ENCODE measurements around the gene DNAJB12.

The DNAJB12 gene

DNA sequence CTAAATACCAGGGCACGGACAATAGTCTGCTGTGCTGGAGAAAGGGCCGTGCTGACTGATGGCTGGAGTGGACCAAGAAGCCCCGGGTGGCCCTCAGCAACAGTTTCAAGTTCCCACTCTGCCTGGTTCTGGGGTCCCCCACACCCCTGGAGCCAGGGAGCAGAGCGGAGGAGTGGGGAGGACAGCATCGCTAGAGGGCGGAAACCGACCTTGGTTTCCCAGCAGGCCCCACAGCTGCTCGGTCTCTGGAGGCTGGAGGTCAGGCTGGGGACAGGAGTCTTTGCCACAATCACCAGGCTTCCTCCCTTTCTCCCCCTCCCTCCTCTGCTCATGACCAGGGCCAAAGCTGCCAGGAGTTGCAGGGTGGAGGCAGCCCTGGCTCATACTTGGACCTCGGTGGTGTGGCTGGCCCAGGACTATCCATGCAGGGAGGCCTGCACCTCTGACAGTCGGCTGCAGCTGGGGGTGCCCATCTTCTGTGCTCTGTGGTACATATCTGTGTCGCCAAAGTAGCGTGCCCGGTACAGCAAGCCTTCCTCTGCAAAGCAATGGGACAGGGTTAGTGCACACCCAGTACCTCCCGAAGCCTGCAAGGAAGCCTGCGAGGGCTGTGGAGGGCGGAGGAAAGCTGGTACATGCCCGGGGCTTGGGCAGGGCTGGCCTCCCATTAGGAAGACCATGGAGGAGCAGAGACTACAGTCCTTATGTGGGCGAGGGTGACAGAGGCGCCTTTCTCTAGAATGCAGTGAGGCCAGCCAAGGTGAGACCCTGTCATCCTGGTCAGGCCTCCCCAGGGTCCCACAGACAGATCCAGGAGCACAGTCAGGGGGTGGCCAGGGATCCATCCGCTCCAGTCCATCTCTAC, 19.1 kb downstream of the DNAJB12 start:
- H3K4me3 ChIP-seq (ENCODE audit: low read length) = no peak overlapping the region
- no peak overlapping the region for H3K9ac ChIP-seq (ENCODE audit: low read length)
- peaks cover 32% of the 10 kb centered on the region for H3K36me3 ChIP-seq (ENCODE audit: control insufficient read depth, low read depth, low read length)
- no peaks in the 10 kb centered on the region for H3K27me3 ChIP-seq (ENCODE audit: control insufficient read depth, insufficient read depth, low read length)
- H3K27ac ChIP-seq (ENCODE audit: low read length) = no peak overlapping the region
- no peaks in the 10 kb centered on the region for H3K9me3 ChIP-seq (ENCODE audit: control insufficient read depth, low read depth, low read length)
- peaks cover 33% of the 10 kb centered on the region for H3K4me1 ChIP-seq (ENCODE audit: control insufficient read depth, low read depth, low read length)

DNA sequence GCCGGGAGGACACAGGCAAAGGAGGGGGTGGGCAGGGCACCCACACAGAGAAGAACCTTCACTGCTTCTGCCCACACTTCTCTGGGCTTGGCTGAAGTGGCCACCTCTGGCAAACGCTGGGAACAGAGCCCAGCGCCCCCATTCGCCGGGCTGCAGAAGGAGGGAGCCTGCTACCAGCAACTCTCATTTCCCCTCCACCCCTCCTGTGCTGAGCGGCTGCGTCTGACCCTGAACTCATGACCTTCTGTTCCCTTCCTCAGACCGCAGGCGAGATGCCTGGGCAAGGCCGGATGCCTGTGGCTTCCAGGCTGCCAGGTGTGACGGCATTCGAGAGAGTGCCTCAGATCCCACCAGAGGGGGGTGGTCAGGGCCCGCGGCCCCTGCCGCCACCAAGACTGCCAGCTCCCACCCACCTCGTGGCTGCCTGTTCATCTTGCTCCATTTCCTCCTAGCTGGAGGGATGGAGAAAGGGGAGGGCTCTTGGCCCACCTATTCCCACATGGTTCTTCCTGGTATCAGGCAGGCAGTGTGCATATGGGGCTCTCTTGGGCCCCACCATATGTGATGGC, 19.8 kb downstream of the DNAJB12 start:
- Histone ChIP-seq H3K9ac (ENCODE audit: low read length) (peak overlapping the region; percentile 14), H3K9me3 (ENCODE audit: control insufficient read depth, low read depth, low read length) (no peaks in the 10 kb centered on the region), H3K36me3 (ENCODE audit: control insufficient read depth, low read depth, low read length) (peaks cover 31% of the 10 kb centered on the region), H3K4me1 (ENCODE audit: control insufficient read depth, low read depth, low read length) (peaks cover 33% of the 10 kb centered on the region), H3K27ac (ENCODE audit: low read length) (no peak overlapping the region), H3K4me3 (ENCODE audit: low read length) (no peak overlapping the region), H3K27me3 (ENCODE audit: control insufficient read depth, insufficient read depth, low read length) (no peaks in the 10 kb centered on the region)

DNA sequence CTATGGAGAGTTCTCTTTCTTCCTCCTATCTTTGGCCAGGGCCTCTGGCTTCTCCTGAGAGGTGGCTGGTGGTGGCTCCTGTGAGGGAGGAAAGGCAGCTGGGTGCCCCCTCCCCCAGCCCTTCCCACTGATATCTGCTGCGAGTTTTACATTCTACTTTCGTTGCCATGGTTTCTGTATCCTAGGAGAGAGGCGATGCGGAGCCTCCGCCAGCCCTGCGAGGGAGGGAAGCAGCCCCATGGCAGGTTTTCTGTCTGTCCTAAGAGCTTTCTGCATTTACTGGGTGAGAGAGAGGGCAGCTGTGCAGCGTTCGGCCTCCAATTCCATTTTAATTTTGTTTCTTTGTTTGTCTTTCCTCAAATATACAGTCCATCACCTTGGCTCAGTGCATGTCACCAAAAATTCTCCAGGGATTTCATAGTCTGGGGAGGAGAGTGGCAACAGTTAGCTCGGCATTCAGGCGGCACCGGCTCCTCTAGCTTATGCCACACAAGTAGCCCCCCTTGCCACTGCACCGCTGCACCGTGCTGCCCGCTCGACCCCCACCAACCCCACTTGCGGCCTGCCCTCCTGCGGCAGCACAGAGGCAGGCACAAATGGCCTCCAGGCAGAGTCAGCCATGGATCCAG, 20.4 kb downstream of the DNAJB12 start:
- Histone ChIP-seq H3K27me3 (ENCODE audit: control insufficient read depth, insufficient read depth, low read length) (no peaks in the 10 kb centered on the region), H3K27ac (ENCODE audit: low read length) (peak overlapping the region; percentile 30), H3K4me1 (ENCODE audit: control insufficient read depth, low read depth, low read length) (peaks cover 33% of the 10 kb centered on the region), H3K4me3 (ENCODE audit: low read length) (no peak overlapping the region), H3K36me3 (ENCODE audit: control insufficient read depth, low read depth, low read length) (peaks cover 31% of the 10 kb centered on the region), H3K9ac (ENCODE audit: low read length) (peak overlapping the region; percentile 14), H3K9me3 (ENCODE audit: control insufficient read depth, low read depth, low read length) (no peaks in the 10 kb centered on the region)

DNA sequence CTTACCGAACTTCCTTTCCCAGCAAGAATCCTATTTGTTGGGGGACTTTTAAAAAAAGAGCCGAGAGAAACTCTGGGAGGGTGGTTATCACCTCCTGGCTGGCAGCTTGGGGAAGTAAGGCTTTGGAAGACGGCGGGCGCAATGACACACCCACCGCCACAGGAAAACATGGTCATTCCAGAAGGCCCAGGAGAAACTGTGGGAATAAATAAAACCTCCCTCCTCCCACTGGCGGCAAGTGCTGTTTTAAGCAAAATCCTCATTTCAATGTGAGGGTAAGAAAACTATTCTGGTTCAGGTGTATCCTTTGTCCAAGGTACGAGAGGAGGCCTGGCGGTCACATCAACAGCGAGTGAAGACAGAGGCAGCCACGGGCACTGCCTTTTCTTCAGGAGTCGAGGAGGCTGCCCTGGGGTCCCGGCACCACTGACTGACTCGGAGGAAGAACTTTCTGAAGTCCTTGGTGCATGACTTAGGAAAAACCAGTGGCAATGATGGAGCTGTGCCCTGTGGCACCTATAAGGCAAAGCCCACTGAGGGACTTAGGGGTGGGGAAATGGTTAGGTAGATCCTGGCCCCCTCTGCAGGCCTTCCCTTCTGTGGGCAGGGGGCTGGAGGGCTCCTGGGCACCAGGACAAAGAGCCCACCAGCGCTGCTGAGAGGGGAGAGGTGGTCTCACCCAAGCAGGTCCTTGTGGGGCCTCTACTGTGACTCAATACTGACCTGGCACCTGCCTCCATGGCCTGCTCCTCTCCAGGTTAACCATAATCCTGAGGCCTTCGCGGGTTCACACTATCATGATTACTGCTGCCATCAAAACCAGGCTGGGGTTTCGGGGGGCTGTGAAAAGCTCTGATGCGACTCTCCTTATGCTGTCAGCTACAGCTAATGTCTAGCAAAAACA, 21.4 kb downstream of the DNAJB12 start:
- Histone ChIP-seq H3K36me3 (ENCODE audit: control insufficient read depth, low read depth, low read length) (peaks cover 29% of the 10 kb centered on the region), H3K9me3 (ENCODE audit: control insufficient read depth, low read depth, low read length) (no peaks in the 10 kb centered on the region), H3K4me3 (ENCODE audit: low read length) (no peak overlapping the region), H3K27me3 (ENCODE audit: control insufficient read depth, insufficient read depth, low read length) (no peaks in the 10 kb centered on the region), H3K9ac (ENCODE audit: low read length) (no peak overlapping the region), H3K27ac (ENCODE audit: low read length) (peak overlapping the region; percentile 40), H3K4me1 (ENCODE audit: control insufficient read depth, low read depth, low read length) (peaks cover 33% of the 10 kb centered on the region)

DNA sequence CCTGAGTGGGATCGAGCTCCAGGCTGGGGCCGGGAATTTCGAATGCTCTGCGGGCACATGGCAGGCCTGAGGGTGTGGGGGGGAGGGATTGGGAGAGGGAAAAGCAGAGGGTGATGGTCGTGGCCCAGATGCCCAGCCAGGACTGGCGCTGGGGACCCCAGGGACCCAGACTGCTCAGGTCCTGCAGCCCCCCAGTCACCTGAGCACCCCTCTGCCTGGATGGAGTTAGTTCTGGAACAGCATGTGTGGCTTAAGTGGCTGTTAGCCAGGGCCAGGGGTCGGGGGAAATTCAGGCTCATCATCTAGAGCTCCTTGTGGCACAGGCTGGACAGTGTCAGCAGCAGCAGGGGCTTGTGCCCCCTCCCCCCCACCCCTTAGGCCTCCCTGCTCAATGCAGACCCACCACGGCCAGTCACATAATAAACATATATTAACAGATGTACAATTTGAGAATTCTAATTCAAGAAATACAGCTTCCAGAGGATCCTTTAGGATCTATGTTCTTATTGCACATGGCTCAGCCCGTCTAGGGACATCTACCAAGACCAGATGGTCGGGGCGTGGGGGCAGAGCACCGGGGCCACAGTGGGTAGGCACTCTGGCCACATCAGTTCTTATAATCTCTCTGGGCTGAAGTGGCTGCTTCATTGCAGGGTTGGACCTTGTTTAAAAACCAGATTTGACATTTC, 22.2 kb downstream of the DNAJB12 start:
- no peak overlapping the region for H3K4me3 ChIP-seq (ENCODE audit: low read length)
- peak overlapping the region; percentile 44 for H3K9ac ChIP-seq (ENCODE audit: low read length)
- H3K9me3 ChIP-seq (ENCODE audit: control insufficient read depth, low read depth, low read length) = no peaks in the 10 kb centered on the region
- H3K27ac ChIP-seq (ENCODE audit: low read length) = peak overlapping the region; percentile 8
- H3K27me3 ChIP-seq (ENCODE audit: control insufficient read depth, insufficient read depth, low read length) = no peaks in the 10 kb centered on the region
- H3K4me1 ChIP-seq (ENCODE audit: control insufficient read depth, low read depth, low read length) = peaks cover 33% of the 10 kb centered on the region
- peaks cover 21% of the 10 kb centered on the region for H3K36me3 ChIP-seq (ENCODE audit: control insufficient read depth, low read depth, low read length)

DNA sequence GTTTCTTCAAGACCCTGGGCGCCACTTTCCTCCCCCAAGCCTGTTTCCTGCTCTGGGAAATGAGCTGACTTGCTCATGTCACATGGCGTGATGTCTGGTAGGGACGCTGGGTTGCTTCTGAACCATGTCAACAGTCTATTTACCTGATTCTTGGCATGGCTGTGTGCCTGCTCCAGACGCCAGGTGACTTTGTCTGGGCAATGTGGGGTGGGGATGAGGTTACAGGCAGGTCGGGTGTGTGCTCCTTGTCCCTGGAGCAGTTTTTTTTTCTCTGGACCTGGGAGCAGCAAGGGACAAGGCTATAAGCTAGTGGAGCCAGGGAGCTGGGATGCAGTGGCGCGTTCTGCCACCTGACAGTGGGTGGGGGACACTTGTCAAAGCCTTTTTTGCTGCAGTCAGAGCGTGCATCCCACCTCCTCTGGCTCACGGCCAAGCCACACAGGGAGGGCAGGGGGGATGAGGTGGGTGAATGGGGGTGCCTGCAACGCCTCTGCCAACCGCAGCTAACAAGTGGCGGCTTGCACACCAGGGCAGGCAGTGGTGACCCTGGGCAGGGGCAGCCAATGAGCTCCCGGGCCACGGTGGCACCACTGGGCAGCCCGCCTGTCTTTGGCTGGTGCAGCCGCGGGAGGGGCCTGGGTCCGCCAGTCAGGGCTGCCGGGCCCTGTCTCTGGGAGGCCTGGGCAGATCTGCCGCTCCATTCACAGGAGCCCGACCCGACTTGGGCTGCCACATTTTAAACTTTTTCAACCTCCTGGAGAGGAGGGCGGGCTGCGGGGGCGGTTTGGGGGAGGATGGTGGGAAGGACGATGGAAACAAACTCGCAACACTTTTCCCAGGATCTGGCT, 22.9 kb downstream of the DNAJB12 start:
- H3K9ac ChIP-seq (ENCODE audit: low read length) = peak overlapping the region; percentile 44
- peak overlapping the region; percentile 8 for H3K27ac ChIP-seq (ENCODE audit: low read length)
- peak overlapping the region; percentile 11 for H3K4me3 ChIP-seq (ENCODE audit: low read length)

DNA sequence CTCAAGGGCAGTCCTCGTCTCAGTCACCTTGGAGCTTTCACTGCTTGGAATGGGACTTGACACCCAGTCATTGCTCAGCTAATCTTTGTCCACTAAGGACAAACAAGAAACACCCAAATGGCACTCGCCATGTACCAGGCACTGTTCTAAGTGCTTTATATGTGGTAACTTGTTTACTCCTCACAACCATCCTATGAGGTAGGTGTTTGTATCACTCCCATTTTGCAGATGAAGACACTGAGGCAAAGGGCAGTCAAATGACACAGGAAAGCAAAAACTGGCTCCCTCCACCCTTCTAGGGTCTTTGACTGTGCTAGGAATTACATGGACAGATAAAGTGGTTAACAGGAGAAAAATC, 24.7 kb downstream of the DNAJB12 start:
- Histone ChIP-seq H3K9me3 (ENCODE audit: control insufficient read depth, low read depth, low read length) (no peaks in the 10 kb centered on the region), H3K36me3 (ENCODE audit: control insufficient read depth, low read depth, low read length) (peaks cover under 1% of the 10 kb centered on the region), H3K27ac (ENCODE audit: low read length) (no peak overlapping the region), H3K9ac (ENCODE audit: low read length) (no peak overlapping the region), H3K4me1 (ENCODE audit: control insufficient read depth, low read depth, low read length) (peaks cover 38% of the 10 kb centered on the region), H3K4me3 (ENCODE audit: low read length) (no peak overlapping the region), H3K27me3 (ENCODE audit: control insufficient read depth, insufficient read depth, low read length) (no peaks in the 10 kb centered on the region)

More for the DNA sequence above, 22.9 kb downstream of the DNAJB12 start:
- H3K4me1 ChIP-seq (ENCODE audit: control insufficient read depth, low read depth, low read length) = peaks cover 33% of the 10 kb centered on the region
- H3K9me3 ChIP-seq (ENCODE audit: control insufficient read depth, low read depth, low read length) = no peaks in the 10 kb centered on the region
- H3K27me3 ChIP-seq (ENCODE audit: control insufficient read depth, insufficient read depth, low read length) = no peaks in the 10 kb centered on the region
- peaks cover 18% of the 10 kb centered on the region for H3K36me3 ChIP-seq (ENCODE audit: control insufficient read depth, low read depth, low read length)

DNA sequence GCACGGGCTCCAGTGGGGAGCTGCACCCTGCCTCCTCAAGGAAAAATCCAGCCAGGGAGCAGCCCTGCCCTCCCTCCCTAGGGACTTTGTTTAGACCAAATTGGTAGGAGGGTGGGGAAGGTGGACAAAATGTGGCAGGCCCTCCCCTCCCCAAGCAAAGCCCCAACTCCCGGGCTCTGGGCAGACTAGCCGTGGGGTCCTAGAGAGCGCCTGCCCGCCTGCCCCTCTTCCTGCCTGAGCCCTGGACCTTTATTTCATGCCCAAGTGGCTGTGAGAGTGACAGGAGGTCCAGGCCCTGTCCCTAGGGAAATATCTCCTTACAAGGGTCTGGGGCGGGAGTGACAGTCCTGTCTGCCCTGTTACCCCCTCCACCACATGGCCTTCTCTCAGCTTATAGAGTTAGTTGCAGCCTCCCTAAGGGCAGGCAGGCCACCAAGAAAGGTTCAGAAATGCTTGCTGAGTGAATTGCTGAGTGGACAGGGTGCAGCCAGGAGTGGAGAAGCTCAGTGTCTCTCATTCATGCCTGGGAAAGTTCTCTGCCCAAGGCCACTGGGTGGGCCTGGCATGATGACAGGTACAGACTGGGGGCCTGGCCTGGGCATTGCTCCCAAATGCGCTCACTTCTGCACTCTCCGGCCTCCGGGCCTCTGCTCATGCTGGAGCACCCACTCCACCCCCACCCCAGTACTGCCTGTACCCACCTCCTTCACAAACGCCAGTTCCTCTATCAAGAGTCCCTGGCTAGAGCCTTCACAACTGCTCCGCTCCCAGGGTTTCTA, 25.2 kb downstream of the DNAJB12 start:
- H3K27ac ChIP-seq (ENCODE audit: low read length) = no peak overlapping the region
- no peak overlapping the region for H3K9ac ChIP-seq (ENCODE audit: low read length)
- H3K36me3 ChIP-seq (ENCODE audit: control insufficient read depth, low read depth, low read length) = no peaks in the 10 kb centered on the region
- H3K9me3 ChIP-seq (ENCODE audit: control insufficient read depth, low read depth, low read length) = no peaks in the 10 kb centered on the region
- peaks cover 36% of the 10 kb centered on the region for H3K4me1 ChIP-seq (ENCODE audit: control insufficient read depth, low read depth, low read length)
- H3K27me3 ChIP-seq (ENCODE audit: control insufficient read depth, insufficient read depth, low read length) = no peaks in the 10 kb centered on the region
- no peak overlapping the region for H3K4me3 ChIP-seq (ENCODE audit: low read length)

DNA sequence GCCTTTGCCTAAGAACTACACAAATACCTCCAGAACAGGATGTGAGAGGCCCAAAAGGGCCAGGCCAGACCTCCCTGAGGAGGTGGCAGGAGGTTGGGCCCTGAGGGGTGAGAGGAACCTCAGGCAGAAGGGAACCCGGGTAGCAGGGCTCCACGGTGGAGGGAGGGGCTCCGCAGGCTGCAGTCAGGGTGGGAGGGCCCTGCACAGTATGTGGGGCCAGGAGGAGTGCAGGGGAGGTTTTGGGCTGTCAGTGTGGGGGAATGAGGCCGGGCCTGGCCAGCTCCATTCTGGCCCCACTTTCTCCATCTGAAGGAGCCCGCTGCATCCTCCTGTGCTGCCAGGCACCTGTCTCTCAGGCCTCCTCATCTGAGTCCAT, 25.9 kb downstream of the DNAJB12 start:
- Histone ChIP-seq H3K9me3 (ENCODE audit: control insufficient read depth, low read depth, low read length) (no peaks in the 10 kb centered on the region), H3K4me1 (ENCODE audit: control insufficient read depth, low read depth, low read length) (peaks cover 32% of the 10 kb centered on the region), H3K4me3 (ENCODE audit: low read length) (no peak overlapping the region), H3K9ac (ENCODE audit: low read length) (no peak overlapping the region), H3K27ac (ENCODE audit: low read length) (no peak overlapping the region), H3K27me3 (ENCODE audit: control insufficient read depth, insufficient read depth, low read length) (no peaks in the 10 kb centered on the region), H3K36me3 (ENCODE audit: control insufficient read depth, low read depth, low read length) (no peaks in the 10 kb centered on the region)

All from iPS-18a (cell line).